Keratinocyte (primary cell): ENCODE results near the gene SLC25A40. TPM values are rescaled to one million over a fixed set of nuclear protein-coding genes. Genes with fewer than 3 reads are reported as not detected.
"Not testable (repeated sequence)": the region's sequence is repeated elsewhere in the genome, so short reads cannot be mapped to it uniquely, and the experiment has no call there.

Experiments
- DNase-seq: peaks from one replicate; pipeline ENCODE4 v3.0.0-alpha.2; 2011; ENCODE audit warnings: low read depth, missing footprints, low spot score
- FAIRE-seq: peaks from 2 replicates; lab custom pipeline; 2011; peaks lifted over from hg19 to GRCh38; lab: Jason Lieb, UNC
- H2AFZ ChIP-seq: 2 replicates; pipeline ENCODE4 v1.6.0; 2012; ENCODE audit warnings: low read length, control low read depth, inconsistent platforms; ENCODE audit not compliant: control insufficient read depth
- H3K27ac ChIP-seq: 2 replicates; pipeline ENCODE4 v1.5.1; 2011; ENCODE audit warnings: low read length; ENCODE audit not compliant: control insufficient read depth, insufficient read depth
- H3K27me3 ChIP-seq: 3 replicates; pipeline ENCODE4 v1.6.0; 2011; ENCODE audit warnings: low read length; ENCODE audit not compliant: control insufficient read depth, insufficient read depth; ENCODE audit errors: extremely low read depth
- H3K36me3 ChIP-seq, 2 experiments: 2 replicates in 1 of 2; 3 replicates in 1 of 2; pipeline ENCODE4 v1.5.1; 2011; ENCODE audit warnings: low read length in 2 of 2, mild to moderate bottlenecking in 1 of 2; ENCODE audit not compliant: control insufficient read depth in 2 of 2, insufficient read depth in 2 of 2; ENCODE audit errors: extremely low read depth in 1 of 2
- H3K4me1 ChIP-seq: 3 replicates; pipeline ENCODE4 v1.5.1; 2011; ENCODE audit warnings: low read length; ENCODE audit not compliant: control insufficient read depth, insufficient read depth; ENCODE audit errors: extremely low read depth
- H3K4me2 ChIP-seq: 3 replicates; pipeline ENCODE4 v1.6.0; 2011; ENCODE audit warnings: low read depth, low read length; ENCODE audit not compliant: control insufficient read depth, insufficient read depth; ENCODE audit errors: extremely low read depth
- H3K4me3 ChIP-seq, 3 experiments: fragments of 200-600 bp in 1 of 3; sonication (generic) in 1 of 3; 2 replicates in 2 of 3; 3 replicates in 1 of 3; pipeline ENCODE4 v1.5.1; 2011 to 2016; ENCODE audit warnings: low read length in 3 of 3, mild to moderate bottlenecking in 3 of 3, control low read depth in 2 of 3, inconsistent platforms in 1 of 3, low read depth in 1 of 3, mixed read lengths in 1 of 3, mixed run types in 1 of 3, moderate library complexity in 1 of 3; ENCODE audit not compliant: control insufficient read depth in 2 of 3, insufficient read depth in 2 of 3; ENCODE audit errors: extremely low read depth in 1 of 3
- H3K79me2 ChIP-seq: 2 replicates; pipeline ENCODE4 v1.6.0; 2012; ENCODE audit warnings: low read length; ENCODE audit not compliant: control insufficient read depth, insufficient read depth
- H3K9ac ChIP-seq: 3 replicates; pipeline ENCODE4 v1.6.0; 2011; ENCODE audit warnings: low read length; ENCODE audit not compliant: control insufficient read depth, insufficient read depth; ENCODE audit errors: extremely low read depth
- H3K9me1 ChIP-seq: 3 replicates; pipeline ENCODE4 v1.6.0; 2011; ENCODE audit warnings: low read length; ENCODE audit not compliant: control insufficient read depth, insufficient read depth; ENCODE audit errors: extremely low read depth
- H3K9me3 ChIP-seq: 2 replicates; pipeline ENCODE4 v1.5.1; 2012; ENCODE audit warnings: low read depth, low read length; ENCODE audit not compliant: control insufficient read depth
- H4K20me1 ChIP-seq: 3 replicates; pipeline ENCODE4 v1.6.0; 2011; ENCODE audit warnings: low read length; ENCODE audit not compliant: control insufficient read depth, insufficient read depth; ENCODE audit errors: extremely low read depth
- CTCF ChIP-seq, 3 experiments: IDR thresholded peaks in 1 of 3; conservative IDR thresholded peaks in 1 of 3; optimal IDR thresholded peaks in 1 of 3; 2 replicates in 2 of 3; 3 replicates in 1 of 3; pipeline versions ENCODE3 to v1.5.1; 2011; ENCODE audit warnings: low read length in 3 of 3, mild to moderate bottlenecking in 3 of 3, moderate library complexity in 2 of 3, control low read depth in 1 of 3, inconsistent platforms in 1 of 3; ENCODE audit not compliant: insufficient read depth in 2 of 3; ENCODE audit errors: extremely low read depth in 1 of 3
- EZH2 ChIP-seq: IDR thresholded peaks from one replicate; pipeline ENCODE4 v1.6.1; 2012; ENCODE audit warnings: inconsistent platforms, mild to moderate bottlenecking, low read length, moderate library complexity
- dilution Hi-C: fragments of 300-500 bp; cut with MboI; formaldehyde crosslinking; loops from one replicate; pipeline ENCODE4 v1.7.0; 2020; ENCODE audit warnings: low sequenced_read_pairs; ENCODE audit not compliant: extremely low pct_ligation_motif_present
- polyA plus RNA-seq, 5 experiments: library from polyadenylated mRNA; depleted of rRNA in 3 of 5; stranded (reverse) in 3 of 5; stranded (forward) in 1 of 5; unstranded in 1 of 5; fragments of >200 nt; gene quantifications; 1 replicate in 1 of 5; 2 replicates in 3 of 5; 3 replicates in 1 of 5; pipeline versions ENCODE4 v1.2.1 to v1.2.3, GENCODE V29; 2011 to 2012; ENCODE audit warnings: missing spikeins in 2 of 5, low read depth in 1 of 5, low replicate concordance in 1 of 5

Gene SLC25A40
- polyA plus RNA-seq, 1 donor (not counting 4 experiments of a cell fraction or from before 2014, with no cell fraction given) = 8.3 TPM

- no peak for FAIRE-seq
Observed at GRCh38 chr7:87872346-87872745, 3.8 kb downstream of the SLC25A40 start.

GRCh38 chr7:87870471-87870870, 5.7 kb downstream of the SLC25A40 start:
- Histone ChIP-seq H3K79me2 (peaks cover 42% of the 10 kb centered on the region), H3K9me3 (peaks cover 4% of the 10 kb centered on the region), H3K36me3 (peaks cover 1 to 4% of the 10 kb centered on the region in 2 experiments), H4K20me1 (no peaks in the 10 kb centered on the region), H3K9me1 (no peaks in the 10 kb centered on the region), H3K9ac (no peak overlapping the region), H3K27ac (no peak overlapping the region), H3K4me2 (no peak overlapping the region), H2AFZ (no peak overlapping the region), H3K27me3 (no peaks in the 10 kb centered on the region), H3K4me1 (peaks cover 6% of the 10 kb centered on the region), H3K4me3 (no peak overlapping the region)
- no peak for TF ChIP-seq CTCF (optimal IDR thresholded peaks at IDR 0.05 in 1 of 3, IDR thresholded peaks at IDR 0.05 in 1 of 3, conservative IDR thresholded peaks at IDR 0.05 in 1 of 3; ENCODE audit: extremely low read depth in 1 of 3, insufficient read depth in 2 of 3, low read length in 3 of 3)
- TF ChIP-seq EZH2 = no peak
- no peak for FAIRE-seq
- dilution Hi-C loops = no loop called here
- no peak for DNase-seq

More at GRCh38 chr7:87872346-87872745, 3.8 kb downstream of the SLC25A40 start:
- no peaks in the 10 kb centered on the region for H3K27me3 ChIP-seq
- H3K9me3 ChIP-seq = peaks cover 4% of the 10 kb centered on the region
- no peak overlapping the region for H3K9ac ChIP-seq
- H3K36me3 ChIP-seq = peaks cover 1 to 4% of the 10 kb centered on the region in 2 experiments
- no peak overlapping the region for H3K27ac ChIP-seq
- H2AFZ ChIP-seq = no peak overlapping the region
- no peak overlapping the region for H3K4me2 ChIP-seq
- H3K79me2 ChIP-seq = peaks cover 52% of the 10 kb centered on the region
- dilution Hi-C loops = no loop called here
- no peaks in the 10 kb centered on the region for H4K20me1 ChIP-seq
- peaks cover 6% of the 10 kb centered on the region for H3K4me1 ChIP-seq
- TF ChIP-seq CTCF (optimal IDR thresholded peaks at IDR 0.05 in 1 of 3, IDR thresholded peaks at IDR 0.05 in 1 of 3, conservative IDR thresholded peaks at IDR 0.05 in 1 of 3; ENCODE audit: extremely low read depth in 1 of 3, insufficient read depth in 2 of 3, low read length in 3 of 3) (no peak), EZH2 (no peak)
- DNase-seq = no peak
- no peaks in the 10 kb centered on the region for H3K9me1 ChIP-seq
- H3K4me3 ChIP-seq = no peak overlapping the region

- H3K4me3 ChIP-seq, H3K4me2 ChIP-seq, H4K20me1 ChIP-seq, H3K9me3 ChIP-seq, H3K36me3 ChIP-seq, DNase-seq, H3K27ac ChIP-seq, dilution Hi-C loops, H3K9me1 ChIP-seq, H2AFZ ChIP-seq, H3K9ac ChIP-seq, H3K4me1 ChIP-seq, H3K27me3 ChIP-seq, FAIRE-seq: not testable (repeated sequence)
- H3K79me2 ChIP-seq = peaks cover 12% of the 10 kb centered on the region
Observed at GRCh38 chr7:87866533-87866932, 9.6 kb downstream of the SLC25A40 start.
